PC-9 (cell line): ENCODE measurements around the gene DNMT3B.

ENCODE experiments used
- CTCF ChIP-seq: fragments of 200-600 bp; sonication (generic); conservative IDR thresholded peaks from 2 replicates; pipeline ENCODE4 v1.6.1; 2017; ENCODE audit warnings: mixed run types, antibody characterized with exemption, mild to moderate bottlenecking, moderate library complexity
- EZH2 ChIP-seq: fragments of 200-600 bp; sonication (generic); IDR thresholded peaks from 2 replicates; pipeline ENCODE4 v1.8.0; 2017; ENCODE audit warnings: antibody characterized with exemption, low read depth

GRCh38 chr20:32780278-32780677 is 18.1 kb downstream of the DNMT3B start:
- TF ChIP-seq CTCF (no peak), EZH2 (no peak)
